HG02981 (cell line): ENCODE data around the gene GFER.
A peak's percentile ranks its signal among the peaks of the same experiment; 100 is the strongest.

Experiments
- ATAC-seq: cut with Tn5 transposase; IDR thresholded peaks from one replicate; pipeline ENCODE4 v1.9.1; 2021; ENCODE audit warnings: mild to moderate bottlenecking, moderate library complexity; ENCODE audit not compliant: unreplicated experiment

GFER gene

DNA sequence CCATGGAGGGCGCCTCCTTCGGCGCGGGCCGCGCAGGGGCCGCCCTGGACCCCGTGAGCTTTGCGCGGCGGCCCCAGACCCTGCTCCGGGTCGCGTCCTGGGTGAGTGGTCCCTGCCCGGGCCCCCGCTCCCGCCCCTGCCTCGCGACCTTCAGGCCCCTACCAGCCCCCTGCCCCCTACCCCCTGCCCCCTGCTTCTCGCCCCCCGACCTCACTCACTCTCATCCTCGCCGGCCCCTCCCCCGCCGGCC, 6.0 kb downstream of the GFER start:
- ATAC-seq = no peak

GRCh38 chr16:1990351-1991134, 6.5 kb downstream of the GFER start:
- ATAC-seq = no peak

DNA sequence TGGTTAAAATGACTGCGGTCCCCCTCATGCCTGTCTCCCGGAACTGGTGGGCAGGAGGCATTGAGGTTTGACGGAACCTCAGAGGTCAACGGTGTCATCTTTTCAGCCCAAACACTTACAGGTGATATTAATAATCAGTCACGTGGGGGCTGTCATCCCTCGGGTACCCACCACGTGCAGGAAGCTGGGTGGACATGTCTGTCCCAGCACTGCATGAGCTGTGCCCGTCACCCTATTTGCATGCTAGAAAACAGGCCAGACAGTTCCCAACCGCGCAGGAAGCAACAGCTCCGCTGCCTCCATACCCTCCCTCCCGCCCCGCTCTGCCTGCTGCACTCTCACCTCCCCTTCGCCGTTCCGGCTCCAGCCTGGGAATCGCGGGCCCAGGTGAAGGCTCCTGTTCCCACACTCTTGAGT, 7.2 kb downstream of the GFER start:
- ATAC-seq = peak; percentile 31

- ATAC-seq = no peak
These were observed 7.6 kb downstream of the GFER start for GRCh38 chr16:1991588-1991947.

GRCh38 chr16:1991948-1992703, 8.1 kb downstream of the GFER start:
- ATAC-seq = peak; percentile 43

- ATAC-seq = no peak
These were observed 8.8 kb downstream of the GFER start for GRCh38 chr16:1992704-1993317.

- ATAC-seq = no peak
These were observed 9.7 kb downstream of the GFER start for GRCh38 chr16:1993731-1994131.

DNA sequence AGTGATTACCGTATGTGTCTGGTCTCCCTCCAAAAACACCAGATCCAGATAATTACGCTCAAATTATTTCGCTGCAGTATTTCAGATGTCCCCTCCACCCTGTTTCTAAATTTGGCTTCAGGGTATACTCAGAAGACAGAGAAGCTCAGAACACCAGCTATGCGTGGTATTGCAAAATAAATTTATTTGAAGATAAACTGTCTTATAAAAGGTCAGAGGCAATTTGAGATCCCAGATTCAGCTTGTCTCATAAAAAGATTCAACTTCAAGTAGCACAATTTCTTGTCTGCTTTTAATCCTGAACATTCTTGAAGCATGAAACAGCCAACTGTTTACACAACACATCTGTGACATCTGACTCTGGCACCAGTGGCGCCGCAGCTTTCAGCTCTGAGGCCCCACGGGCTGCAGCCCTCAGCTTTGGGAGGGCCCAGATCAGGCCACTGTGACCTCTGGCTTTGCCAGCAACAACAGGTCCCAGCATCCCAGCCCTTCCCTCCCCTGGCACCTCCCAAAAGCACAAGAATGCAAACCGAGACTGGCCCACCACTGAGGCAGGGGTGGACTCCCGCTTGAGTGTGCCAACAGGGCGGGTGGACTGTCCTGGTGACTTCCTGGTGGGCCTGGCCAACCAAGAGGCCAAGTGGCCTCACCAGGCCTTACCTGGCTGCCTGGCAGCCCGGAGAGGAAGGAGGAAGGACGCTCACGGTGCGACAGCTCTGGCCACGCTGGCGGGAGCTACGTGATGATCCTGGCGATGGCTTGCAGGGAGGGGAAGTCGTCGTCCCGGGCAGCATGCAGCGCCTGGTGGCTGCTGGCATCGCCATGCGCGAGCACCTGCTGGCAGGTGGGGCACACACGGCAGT, 13.7 kb downstream of the GFER start:
- no peak for ATAC-seq

- ATAC-seq = no peak
These were observed 14.4 kb downstream of the GFER start for GRCh38 chr16:1998360-1998835.

DNA sequence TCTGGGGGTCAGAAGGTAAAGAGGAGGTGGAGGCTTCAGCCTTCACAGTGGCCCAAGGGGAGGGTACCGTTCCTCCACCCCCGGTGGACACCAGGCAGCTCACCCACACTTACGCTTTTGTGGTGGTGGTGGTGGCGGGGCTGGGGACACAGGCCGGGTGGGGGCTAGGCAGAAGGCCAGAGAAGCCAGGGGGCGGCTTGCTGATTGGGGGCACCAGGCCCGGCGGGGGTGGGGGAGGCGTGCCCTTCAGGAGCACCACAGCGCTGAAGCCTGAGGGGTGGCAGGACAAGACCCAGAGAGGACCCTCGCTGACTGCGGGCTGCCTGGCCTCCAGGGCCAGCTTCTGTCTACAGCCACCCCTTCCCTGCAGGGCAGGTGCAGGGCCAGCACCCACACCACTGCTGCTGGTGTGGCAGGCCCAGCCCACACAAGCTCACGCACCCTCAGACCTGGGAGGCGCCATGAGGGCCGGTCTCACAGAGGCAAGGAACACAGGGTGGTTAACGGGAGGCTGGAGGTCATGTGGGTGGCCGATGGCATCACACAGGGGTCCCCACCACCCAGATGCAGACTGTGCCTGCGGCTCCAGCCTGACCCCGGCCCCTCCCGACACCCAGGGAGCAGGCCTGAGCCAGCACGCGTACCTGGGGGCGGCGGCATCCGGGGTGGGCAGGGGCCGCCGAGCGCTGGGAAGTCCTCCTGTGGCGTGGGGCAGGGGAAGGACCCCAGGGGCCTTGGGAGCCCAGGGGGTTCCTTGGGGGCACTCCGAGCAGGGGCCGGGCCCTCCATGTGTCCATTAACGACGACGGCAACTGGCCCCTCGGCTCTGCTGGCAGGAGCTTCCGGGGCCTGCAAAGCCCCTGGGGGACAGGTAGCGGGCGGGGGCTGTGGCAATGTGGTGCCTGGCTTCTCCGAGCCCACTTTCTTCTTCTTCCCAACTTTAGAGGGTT, 15.1 kb downstream of the GFER start:
- ATAC-seq = no peak

GRCh38 chr16:1999866-2000514, 16.0 kb downstream of the GFER start:
- ATAC-seq = no peak

DNA sequence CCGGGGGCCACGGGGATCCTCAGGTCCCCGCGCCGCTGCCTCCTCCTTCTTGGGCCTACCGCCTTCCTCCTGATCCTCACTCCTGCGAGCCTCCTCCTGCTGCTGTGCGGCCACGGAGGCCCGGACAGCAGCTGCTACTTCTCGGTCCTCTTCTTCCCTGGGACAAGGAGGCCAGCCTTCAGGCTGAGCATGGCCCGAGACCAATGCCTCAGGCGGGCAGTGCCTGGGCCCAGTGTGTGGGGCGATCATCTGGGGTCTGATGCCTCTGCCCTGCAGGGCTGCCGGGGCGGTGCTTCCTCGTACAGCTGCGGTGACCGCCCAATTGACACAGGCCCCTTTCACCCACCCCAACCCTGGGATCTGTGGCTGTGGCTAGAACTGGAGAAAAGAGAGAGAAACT, 17.0 kb downstream of the GFER start:
- ATAC-seq = no peak

DNA sequence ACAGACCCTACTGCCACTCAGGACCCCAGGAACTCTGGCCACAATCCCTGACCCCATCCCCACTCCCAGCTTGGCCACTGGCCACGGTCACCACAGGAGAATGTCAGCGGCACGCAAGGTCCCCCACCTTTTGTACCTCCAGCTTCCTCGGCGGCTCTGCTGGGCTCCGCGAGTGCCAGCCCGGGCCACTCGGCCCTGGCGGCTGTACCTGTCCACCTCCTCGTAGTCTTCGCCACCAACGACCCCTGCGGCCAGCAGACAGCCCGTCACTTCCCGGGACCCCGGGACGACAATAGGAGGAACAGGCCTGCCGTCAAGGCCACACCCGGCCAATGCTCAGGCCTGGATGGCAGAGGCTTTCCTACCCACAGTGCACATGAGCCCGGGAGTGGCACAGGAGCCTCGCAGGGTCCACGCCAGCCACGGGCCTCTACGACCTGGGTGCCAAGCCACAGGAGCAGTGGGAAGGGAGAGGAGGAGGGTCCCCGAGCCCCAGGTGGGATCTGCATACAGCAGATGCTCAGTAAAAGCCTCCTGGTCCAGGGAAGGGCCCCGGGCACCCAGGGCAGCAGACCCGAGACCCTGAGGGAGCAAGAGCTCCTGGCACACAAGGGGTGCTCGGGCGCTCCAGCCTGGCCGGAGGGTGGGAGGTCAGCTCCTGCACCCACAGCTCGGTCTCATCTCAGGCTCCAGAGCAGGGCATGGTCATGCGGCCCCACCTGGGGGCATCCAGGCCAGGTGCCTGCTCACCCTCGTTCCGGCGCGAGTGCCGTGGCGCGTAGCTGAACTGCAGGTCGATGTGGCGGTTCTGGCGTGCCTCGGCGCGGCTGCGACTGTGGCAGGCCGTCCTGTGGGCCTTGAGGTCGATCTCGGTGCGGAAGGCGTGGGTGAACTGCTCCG, 17.7 kb downstream of the GFER start:
- ATAC-seq = no peak

DNA sequence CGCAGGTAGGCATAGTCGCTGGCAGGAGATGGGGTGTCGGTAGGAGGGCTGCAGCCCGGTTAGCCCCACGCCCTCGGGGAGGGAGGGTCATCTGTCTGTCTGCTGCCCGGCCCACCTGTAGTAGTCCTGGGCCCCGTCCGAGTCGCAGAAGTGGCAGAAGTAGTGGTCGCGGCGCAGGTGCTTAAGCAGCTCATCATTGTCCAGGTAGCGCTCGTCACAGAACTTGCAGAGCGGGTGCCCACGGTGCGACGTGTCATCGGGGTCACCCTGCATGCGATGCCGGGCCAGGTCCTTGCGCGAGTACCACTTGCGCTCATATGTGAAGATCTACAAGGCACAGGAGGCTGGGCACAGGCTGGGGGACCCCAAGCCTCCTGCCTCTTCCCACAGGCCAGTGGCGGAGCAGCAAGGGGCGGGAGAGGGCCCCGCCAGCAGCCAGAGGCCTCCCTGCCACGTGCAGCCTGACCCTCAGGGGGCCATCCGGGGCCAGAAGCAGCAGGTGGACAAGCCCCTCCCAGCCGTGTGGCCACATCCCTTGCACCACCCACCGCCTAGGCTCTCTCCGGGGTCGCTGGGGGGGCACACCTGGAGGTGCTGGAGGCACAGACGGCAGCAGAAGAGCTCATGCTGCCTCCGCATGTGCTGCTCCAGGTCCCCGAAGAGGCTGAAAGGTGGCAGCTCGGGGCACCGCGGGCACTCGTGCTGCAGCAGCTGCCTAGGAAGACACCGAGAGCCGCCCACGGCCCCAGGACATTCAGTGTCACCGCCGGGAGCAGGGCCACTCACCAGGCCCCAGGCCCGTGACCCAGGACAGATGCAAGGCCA, 18.6 kb downstream of the GFER start:
- ATAC-seq = no peak

GRCh38 chr16:2003231-2003826, 19.3 kb downstream of the GFER start:
- ATAC-seq = no peak

DNA sequence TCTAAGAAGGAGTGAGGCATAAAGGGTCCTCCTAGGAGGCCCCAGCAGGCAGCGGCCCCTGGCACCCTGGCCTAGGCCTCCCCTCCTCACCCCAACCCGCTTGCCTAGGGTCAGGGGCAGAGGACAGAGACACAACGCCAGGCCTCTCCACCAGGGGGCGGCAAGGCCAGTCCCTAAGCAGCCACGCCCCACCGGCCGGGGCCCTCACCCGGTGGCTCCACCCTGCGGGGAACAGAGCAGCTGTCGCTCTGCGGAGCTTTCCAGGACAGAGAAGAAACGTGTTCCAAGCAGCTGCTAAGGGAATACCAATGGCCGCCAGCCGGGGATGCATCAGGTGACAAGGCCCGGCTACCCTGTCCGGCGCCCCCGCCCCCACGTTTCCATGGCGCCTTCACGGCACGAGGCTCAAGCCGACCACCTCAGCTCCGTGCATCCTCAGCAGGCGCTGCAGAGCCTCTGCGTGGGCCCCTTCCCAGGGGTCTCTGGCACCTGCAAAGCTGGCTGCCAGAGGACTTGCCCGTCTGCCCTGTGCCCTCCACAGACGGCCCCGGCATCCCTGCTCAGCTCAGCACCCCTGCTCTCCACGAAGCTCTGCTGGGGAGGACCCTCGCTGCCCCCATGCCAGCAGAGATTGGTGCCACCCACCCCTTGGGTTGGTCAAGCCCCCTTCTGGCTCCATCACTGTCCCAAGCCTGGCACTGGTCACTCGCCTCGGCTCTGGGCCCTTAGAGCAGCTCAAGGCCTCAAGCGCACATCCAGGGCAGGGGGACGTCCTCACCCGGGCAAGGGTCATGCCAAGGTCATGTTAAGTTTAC, 20.0 kb downstream of the GFER start:
- peak; percentile 64 for ATAC-seq
